Muscle of arm (tissue), 12 donors: ENCODE results near the gene GABPA. TPM values are rescaled to one million over a fixed set of nuclear protein-coding genes. Genes with fewer than 3 reads are reported as not detected.
A peak's percentile ranks its signal among the peaks of the same experiment; 100 is the strongest.
"Not testable (repeated sequence)": the region's sequence is repeated elsewhere in the genome, so short reads cannot be mapped to it uniquely, and the experiment has no call there.

Source experiments
- DNase-seq: peaks from one replicate; pipeline ENCODE4 v3.0.0-alpha.2; 2013
- polyA plus RNA-seq, 12 donors: library from polyadenylated mRNA; unstranded; fragments of 120-200 nt; gene quantifications; one replicate each; pipeline ENCODE4 v1.2.1, GENCODE V29; 2013; ENCODE audit not compliant: insufficient read length in 12 of 12

GABPA gene
- polyA plus RNA-seq, 12 donors, result 28.4 to 44.9 (median 39.2) TPM; not detected in 1

- no peak for DNase-seq
Observed at GRCh38 chr21:25734654-25734903, 193 bp upstream of the GABPA start.

GRCh38 chr21:25735646-25736597 is 1.1 kb downstream of the GABPA start:
- DNase-seq, result peak; percentile 86

GRCh38 chr21:25737421-25737820 is 2.6 kb downstream of the GABPA start:
- DNase-seq, result no peak

- DNase-seq, result no peak
Observed at GRCh38 chr21:25742900-25743299, 8.1 kb downstream of the GABPA start.

GRCh38 chr21:25744854-25745253 is 10.1 kb downstream of the GABPA start:
- DNase-seq, result no peak

- DNase-seq, result no peak
Observed at GRCh38 chr21:25750085-25750484, 15.3 kb downstream of the GABPA start.

- DNase-seq, result no peak
Observed at GRCh38 chr21:25752416-25752815, 17.6 kb downstream of the GABPA start.

- DNase-seq, result no peak
Observed at GRCh38 chr21:25756190-25756932, 21.6 kb downstream of the GABPA start.

- peak; percentile 74 for DNase-seq
Observed at GRCh38 chr21:25757531-25757930, 22.8 kb downstream of the GABPA start.

GRCh38 chr21:25759573-25759972 is 24.8 kb downstream of the GABPA start:
- no peak for DNase-seq

- DNase-seq, result no peak
Observed at GRCh38 chr21:25760061-25760460, 25.3 kb downstream of the GABPA start.

- no peak for DNase-seq
Observed at GRCh38 chr21:25760677-25761076, 25.9 kb downstream of the GABPA start.

GRCh38 chr21:25764065-25764464 is 29.3 kb downstream of the GABPA start:
- DNase-seq, result no peak

GRCh38 chr21:25767921-25768320 is 33.1 kb downstream of the GABPA start:
- DNase-seq, result no peak

GRCh38 chr21:25772686-25773085 is 37.9 kb downstream of the GABPA start:
- DNase-seq, result no peak

GRCh38 chr21:25776440-25776839 is 41.7 kb downstream of the GABPA start:
- no peak for DNase-seq

GRCh38 chr21:25778126-25778875 is 43.5 kb downstream of the GABPA start:
- DNase-seq, result not testable (repeated sequence)

GRCh38 chr21:25788677-25789076 is 53.9 kb downstream of the GABPA start:
- DNase-seq, result no peak

GRCh38 chr21:25790122-25790877 is 55.5 kb downstream of the GABPA start:
- DNase-seq, result peak; percentile 54

- no peak for DNase-seq
Observed at GRCh38 chr21:25790878-25791204, 56.1 kb downstream of the GABPA start.

- DNase-seq, result no peak
Observed at GRCh38 chr21:25791319-25791718, 56.5 kb downstream of the GABPA start.
